GM23338 (cell line): ENCODE results near the gene SORCS2.

Experiments
- CREB1 ChIP-seq: fragments of 250-450 bp; sonication (Bioruptor Pico); IDR thresholded peaks from 2 replicates; pipeline ENCODE4 v1.5.0; 2020; ENCODE audit warnings: low read depth, mild to moderate bottlenecking, moderate library complexity
- EZH2 ChIP-seq: fragments of 200-600 bp; sonication (generic); IDR thresholded peaks from one replicate; pipeline ENCODE4 v1.8.0; 2017; ENCODE audit warnings: antibody characterized with exemption, mild to moderate bottlenecking, low read depth; ENCODE audit not compliant: unreplicated experiment
- EZH2phosphoT487 ChIP-seq: fragments of 200-600 bp; sonication (generic); IDR thresholded peaks from one replicate; pipeline ENCODE4 v1.8.1; 2018; ENCODE audit warnings: antibody characterized with exemption; ENCODE audit not compliant: unreplicated experiment
- JUNB ChIP-seq: IDR thresholded peaks from one replicate; pipeline ENCODE4 v1.6.1; 2016; ENCODE audit warnings: antibody characterized with exemption; ENCODE audit not compliant: unreplicated experiment
- POLR2AphosphoS5 ChIP-seq: IDR thresholded peaks from 2 replicates; pipeline ENCODE4 v1.6.1; 2016; ENCODE audit warnings: antibody characterized with exemption, low read depth
- STAT1 ChIP-seq: IDR thresholded peaks from one replicate; pipeline ENCODE4 v1.6.1; 2016; ENCODE audit warnings: antibody characterized with exemption; ENCODE audit not compliant: unreplicated experiment
- ZNF114 ChIP-seq: fragments of 250-450 bp; sonication (Bioruptor Pico); IDR thresholded peaks from 2 replicates; pipeline ENCODE4 v1.5.0; 2020; ENCODE audit warnings: mild to moderate bottlenecking, moderate library complexity
- TF ChIP-seq, protein P1 (sequence below), 2 experiments: fragments of 200-600 bp in 1 of 2; sonication (generic) in 1 of 2; conservative IDR thresholded peaks; 2 replicates each; pipeline versions ENCODE4 v1.5.1 to v1.6.1; 2016 to 2017; ENCODE audit warnings: antibody characterized with exemption in 2 of 2, low read depth in 2 of 2, mild to moderate bottlenecking in 2 of 2, moderate library complexity in 1 of 2
- TF ChIP-seq, protein P2 (sequence below): IDR thresholded peaks from one replicate; pipeline ENCODE4 v1.6.1; 2018; ENCODE audit warnings: antibody characterized with exemption; ENCODE audit not compliant: unreplicated experiment

DNA sequence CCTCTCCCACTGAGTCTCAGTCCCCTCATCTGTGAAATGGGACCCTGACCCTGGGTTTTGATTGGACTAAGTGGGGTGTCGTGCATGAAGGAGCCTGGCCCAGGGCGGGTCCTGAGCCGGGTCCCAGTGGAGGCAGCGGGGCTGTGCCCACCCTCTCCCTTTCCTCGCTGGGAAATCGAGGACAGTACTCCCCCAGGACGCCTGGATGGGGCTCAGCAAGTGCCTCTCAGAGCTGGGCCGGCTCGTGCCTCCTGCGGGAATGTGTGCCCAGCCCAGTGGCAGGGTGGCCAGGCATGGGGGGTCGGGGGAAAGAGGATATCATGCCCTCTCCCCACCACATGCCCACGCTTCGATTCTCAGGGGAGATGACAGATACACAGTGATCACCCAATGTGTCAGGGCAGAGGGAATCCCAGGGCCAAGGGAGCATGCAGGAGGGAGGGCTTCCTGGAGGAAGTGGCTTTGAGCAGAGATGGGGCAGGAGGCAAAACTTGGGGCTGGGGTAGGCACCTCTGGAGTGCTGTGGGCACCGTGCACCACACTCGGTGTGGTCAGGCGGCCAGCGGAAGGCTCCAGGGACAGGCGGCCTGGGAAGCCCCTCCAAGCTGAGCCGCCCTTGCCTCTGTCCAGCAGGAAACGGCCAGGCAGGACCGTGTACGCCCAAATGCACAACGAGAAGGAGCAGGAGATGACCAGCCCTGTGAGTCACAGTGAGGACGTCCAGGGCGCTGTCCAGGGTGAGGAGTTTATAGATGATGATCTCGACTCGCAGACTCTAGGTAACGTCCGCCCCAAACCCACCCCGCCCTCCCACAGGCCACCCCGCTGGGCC is 544.3 kb downstream of the SORCS2 start:
- no peak for TF ChIP-seq POLR2AphosphoS5
- no peak for TF ChIP-seq EZH2
- TF ChIP-seq, protein P1, sequence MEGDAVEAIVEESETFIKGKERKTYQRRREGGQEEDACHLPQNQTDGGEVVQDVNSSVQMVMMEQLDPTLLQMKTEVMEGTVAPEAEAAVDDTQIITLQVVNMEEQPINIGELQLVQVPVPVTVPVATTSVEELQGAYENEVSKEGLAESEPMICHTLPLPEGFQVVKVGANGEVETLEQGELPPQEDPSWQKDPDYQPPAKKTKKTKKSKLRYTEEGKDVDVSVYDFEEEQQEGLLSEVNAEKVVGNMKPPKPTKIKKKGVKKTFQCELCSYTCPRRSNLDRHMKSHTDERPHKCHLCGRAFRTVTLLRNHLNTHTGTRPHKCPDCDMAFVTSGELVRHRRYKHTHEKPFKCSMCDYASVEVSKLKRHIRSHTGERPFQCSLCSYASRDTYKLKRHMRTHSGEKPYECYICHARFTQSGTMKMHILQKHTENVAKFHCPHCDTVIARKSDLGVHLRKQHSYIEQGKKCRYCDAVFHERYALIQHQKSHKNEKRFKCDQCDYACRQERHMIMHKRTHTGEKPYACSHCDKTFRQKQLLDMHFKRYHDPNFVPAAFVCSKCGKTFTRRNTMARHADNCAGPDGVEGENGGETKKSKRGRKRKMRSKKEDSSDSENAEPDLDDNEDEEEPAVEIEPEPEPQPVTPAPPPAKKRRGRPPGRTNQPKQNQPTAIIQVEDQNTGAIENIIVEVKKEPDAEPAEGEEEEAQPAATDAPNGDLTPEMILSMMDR (conservative IDR thresholded peaks at IDR 0.05; ENCODE audit: low read depth in 2 of 2): no peak
- no peak for TF ChIP-seq EZH2phosphoT487
- no peak for TF ChIP-seq ZNF114
- no peak for TF ChIP-seq JUNB
- TF ChIP-seq, protein P2, sequence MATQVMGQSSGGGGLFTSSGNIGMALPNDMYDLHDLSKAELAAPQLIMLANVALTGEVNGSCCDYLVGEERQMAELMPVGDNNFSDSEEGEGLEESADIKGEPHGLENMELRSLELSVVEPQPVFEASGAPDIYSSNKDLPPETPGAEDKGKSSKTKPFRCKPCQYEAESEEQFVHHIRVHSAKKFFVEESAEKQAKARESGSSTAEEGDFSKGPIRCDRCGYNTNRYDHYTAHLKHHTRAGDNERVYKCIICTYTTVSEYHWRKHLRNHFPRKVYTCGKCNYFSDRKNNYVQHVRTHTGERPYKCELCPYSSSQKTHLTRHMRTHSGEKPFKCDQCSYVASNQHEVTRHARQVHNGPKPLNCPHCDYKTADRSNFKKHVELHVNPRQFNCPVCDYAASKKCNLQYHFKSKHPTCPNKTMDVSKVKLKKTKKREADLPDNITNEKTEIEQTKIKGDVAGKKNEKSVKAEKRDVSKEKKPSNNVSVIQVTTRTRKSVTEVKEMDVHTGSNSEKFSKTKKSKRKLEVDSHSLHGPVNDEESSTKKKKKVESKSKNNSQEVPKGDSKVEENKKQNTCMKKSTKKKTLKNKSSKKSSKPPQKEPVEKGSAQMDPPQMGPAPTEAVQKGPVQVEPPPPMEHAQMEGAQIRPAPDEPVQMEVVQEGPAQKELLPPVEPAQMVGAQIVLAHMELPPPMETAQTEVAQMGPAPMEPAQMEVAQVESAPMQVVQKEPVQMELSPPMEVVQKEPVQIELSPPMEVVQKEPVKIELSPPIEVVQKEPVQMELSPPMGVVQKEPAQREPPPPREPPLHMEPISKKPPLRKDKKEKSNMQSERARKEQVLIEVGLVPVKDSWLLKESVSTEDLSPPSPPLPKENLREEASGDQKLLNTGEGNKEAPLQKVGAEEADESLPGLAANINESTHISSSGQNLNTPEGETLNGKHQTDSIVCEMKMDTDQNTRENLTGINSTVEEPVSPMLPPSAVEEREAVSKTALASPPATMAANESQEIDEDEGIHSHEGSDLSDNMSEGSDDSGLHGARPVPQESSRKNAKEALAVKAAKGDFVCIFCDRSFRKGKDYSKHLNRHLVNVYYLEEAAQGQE: peak; percentile 37
- no peak for TF ChIP-seq CREB1 (CRISPR knock-in tag)
- no peak for TF ChIP-seq STAT1
